HCT116 (cell line): ENCODE measurements around the gene SEMA5A.

ENCODE experiments used
- CEBPB ChIP-seq: IDR thresholded peaks from 2 replicates; pipeline ENCODE4 v1.6.1; 2012; ENCODE audit warnings: low read depth
- EZH2 ChIP-seq: fragments of 200-600 bp; sonication (generic); IDR thresholded peaks from 2 replicates; pipeline ENCODE4 v1.6.1; 2017; ENCODE audit warnings: antibody characterized with exemption, mixed run types
- EZH2phosphoT487 ChIP-seq: fragments of 200-600 bp; IDR thresholded peaks from 2 replicates; pipeline ENCODE4 v1.6.1; 2018; ENCODE audit warnings: antibody characterized with exemption, borderline replicate concordance
- JUND ChIP-seq: IDR thresholded peaks from 2 replicates; pipeline ENCODE4 v1.6.1; 2012
- POLR2A ChIP-seq: IDR thresholded peaks from 2 replicates; pipeline ENCODE4 v1.7.0; 2011; ENCODE audit warnings: borderline replicate concordance; ENCODE audit not compliant: insufficient read depth, insufficient read length; ENCODE audit errors: extremely low read depth
- RAD21 ChIP-seq: IDR thresholded peaks from 2 replicates; pipeline ENCODE4 v1.6.1; 2012; ENCODE audit warnings: low read depth, mild to moderate bottlenecking
- SIN3A ChIP-seq: IDR thresholded peaks from 2 replicates; pipeline ENCODE4 v1.6.1; 2012; ENCODE audit warnings: low read depth
- SP1 ChIP-seq: IDR thresholded peaks from 2 replicates; pipeline ENCODE4 v1.6.1; 2012; ENCODE audit warnings: low read depth
- ZNF274 ChIP-seq: fragments of 200-500 bp; sonication (Bioruptor generic); IDR thresholded peaks from 2 replicates; pipeline ENCODE4 v1.6.1; 2014; ENCODE audit warnings: mild to moderate bottlenecking, low read depth, low read length, inconsistent platforms
- TF ChIP-seq, protein P1 (sequence below), 3 experiments: fragments of 200-600 bp in 1 of 3; sonication (generic) in 1 of 3; IDR thresholded peaks in 2 of 3; conservative IDR thresholded peaks in 1 of 3; 2 replicates each; pipeline ENCODE4 v1.5.1; 2012 to 2017; ENCODE audit warnings: low read depth in 2 of 3, low read length in 2 of 3, antibody characterized with exemption in 1 of 3, borderline replicate concordance in 1 of 3, control low read depth in 1 of 3, mild to moderate bottlenecking in 1 of 3, mixed read lengths in 1 of 3, mixed run types in 1 of 3, moderate library complexity in 1 of 3; ENCODE audit not compliant: insufficient read depth in 1 of 3
- TF ChIP-seq, protein P2 (sequence below): IDR thresholded peaks from 2 replicates; pipeline ENCODE4 v1.6.1; 2012
- TF ChIP-seq, protein P3 (sequence below): IDR thresholded peaks from 2 replicates; pipeline ENCODE4 v1.6.1; 2012; ENCODE audit warnings: low read depth

DNA sequence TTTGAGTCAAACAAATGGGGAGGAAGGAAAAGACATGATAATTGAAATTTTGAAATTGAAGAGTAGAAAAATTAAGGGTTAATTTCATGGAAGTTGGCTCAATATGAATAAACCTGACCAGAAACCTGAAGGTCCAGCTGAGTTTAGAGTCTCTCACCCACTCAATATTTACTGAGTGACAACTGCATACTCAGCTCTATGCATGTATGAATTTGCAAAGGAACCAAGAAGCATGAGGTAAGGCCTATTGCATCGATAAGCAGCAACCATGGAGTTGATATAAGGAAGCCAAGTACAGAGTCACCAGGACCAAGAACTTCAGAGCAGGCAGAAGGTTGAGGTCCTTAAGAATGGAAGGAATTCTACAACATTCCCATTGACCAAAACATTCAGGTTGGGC is 163.4 kb downstream of the SEMA5A start:
- no peak for TF ChIP-seq SIN3A
- no peak for TF ChIP-seq EZH2phosphoT487
- no peak for TF ChIP-seq EZH2
- TF ChIP-seq, protein P1, sequence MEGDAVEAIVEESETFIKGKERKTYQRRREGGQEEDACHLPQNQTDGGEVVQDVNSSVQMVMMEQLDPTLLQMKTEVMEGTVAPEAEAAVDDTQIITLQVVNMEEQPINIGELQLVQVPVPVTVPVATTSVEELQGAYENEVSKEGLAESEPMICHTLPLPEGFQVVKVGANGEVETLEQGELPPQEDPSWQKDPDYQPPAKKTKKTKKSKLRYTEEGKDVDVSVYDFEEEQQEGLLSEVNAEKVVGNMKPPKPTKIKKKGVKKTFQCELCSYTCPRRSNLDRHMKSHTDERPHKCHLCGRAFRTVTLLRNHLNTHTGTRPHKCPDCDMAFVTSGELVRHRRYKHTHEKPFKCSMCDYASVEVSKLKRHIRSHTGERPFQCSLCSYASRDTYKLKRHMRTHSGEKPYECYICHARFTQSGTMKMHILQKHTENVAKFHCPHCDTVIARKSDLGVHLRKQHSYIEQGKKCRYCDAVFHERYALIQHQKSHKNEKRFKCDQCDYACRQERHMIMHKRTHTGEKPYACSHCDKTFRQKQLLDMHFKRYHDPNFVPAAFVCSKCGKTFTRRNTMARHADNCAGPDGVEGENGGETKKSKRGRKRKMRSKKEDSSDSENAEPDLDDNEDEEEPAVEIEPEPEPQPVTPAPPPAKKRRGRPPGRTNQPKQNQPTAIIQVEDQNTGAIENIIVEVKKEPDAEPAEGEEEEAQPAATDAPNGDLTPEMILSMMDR (IDR thresholded peaks at IDR 0.05 in 2 of 3, conservative IDR thresholded peaks at IDR 0.05 in 1 of 3; ENCODE audit: borderline replicate concordance in 1 of 3, insufficient read depth in 1 of 3, low read depth in 2 of 3, low read length in 2 of 3): no peak
- TF ChIP-seq, protein P2, sequence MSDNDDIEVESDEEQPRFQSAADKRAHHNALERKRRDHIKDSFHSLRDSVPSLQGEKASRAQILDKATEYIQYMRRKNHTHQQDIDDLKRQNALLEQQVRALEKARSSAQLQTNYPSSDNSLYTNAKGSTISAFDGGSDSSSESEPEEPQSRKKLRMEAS: no peak
- no peak for TF ChIP-seq CEBPB
- TF ChIP-seq POLR2A: no peak
- TF ChIP-seq RAD21: no peak
- TF ChIP-seq ZNF274: no peak
- no peak for TF ChIP-seq SP1
- TF ChIP-seq, protein P3, sequence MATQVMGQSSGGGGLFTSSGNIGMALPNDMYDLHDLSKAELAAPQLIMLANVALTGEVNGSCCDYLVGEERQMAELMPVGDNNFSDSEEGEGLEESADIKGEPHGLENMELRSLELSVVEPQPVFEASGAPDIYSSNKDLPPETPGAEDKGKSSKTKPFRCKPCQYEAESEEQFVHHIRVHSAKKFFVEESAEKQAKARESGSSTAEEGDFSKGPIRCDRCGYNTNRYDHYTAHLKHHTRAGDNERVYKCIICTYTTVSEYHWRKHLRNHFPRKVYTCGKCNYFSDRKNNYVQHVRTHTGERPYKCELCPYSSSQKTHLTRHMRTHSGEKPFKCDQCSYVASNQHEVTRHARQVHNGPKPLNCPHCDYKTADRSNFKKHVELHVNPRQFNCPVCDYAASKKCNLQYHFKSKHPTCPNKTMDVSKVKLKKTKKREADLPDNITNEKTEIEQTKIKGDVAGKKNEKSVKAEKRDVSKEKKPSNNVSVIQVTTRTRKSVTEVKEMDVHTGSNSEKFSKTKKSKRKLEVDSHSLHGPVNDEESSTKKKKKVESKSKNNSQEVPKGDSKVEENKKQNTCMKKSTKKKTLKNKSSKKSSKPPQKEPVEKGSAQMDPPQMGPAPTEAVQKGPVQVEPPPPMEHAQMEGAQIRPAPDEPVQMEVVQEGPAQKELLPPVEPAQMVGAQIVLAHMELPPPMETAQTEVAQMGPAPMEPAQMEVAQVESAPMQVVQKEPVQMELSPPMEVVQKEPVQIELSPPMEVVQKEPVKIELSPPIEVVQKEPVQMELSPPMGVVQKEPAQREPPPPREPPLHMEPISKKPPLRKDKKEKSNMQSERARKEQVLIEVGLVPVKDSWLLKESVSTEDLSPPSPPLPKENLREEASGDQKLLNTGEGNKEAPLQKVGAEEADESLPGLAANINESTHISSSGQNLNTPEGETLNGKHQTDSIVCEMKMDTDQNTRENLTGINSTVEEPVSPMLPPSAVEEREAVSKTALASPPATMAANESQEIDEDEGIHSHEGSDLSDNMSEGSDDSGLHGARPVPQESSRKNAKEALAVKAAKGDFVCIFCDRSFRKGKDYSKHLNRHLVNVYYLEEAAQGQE: no peak
- no peak for TF ChIP-seq JUND
